Endothelial cell of umbilical vein (primary cell): ENCODE results near the gene ZKSCAN3. TPM values are rescaled to one million over a fixed set of nuclear protein-coding genes. Genes with fewer than 3 reads are reported as not detected.
"Not testable (repeated sequence)": the region's sequence is repeated elsewhere in the genome, so short reads cannot be mapped to it uniquely, and the experiment has no call there.

Source experiments
- BruUV-seq: library from RNA; stranded (reverse); fragments of 400-500 nt; replicated peaks from 2 replicates; lab custom pipeline; 2021; lab: Mats Ljungman, UMichigan
- CTCF ChIA-PET: fragments of 300-600, 350-600 bp; sonication (Branson Sonifier 250); formaldehyde crosslinking; loops from one replicate; lab custom pipeline; 2021; ENCODE audit warnings: antibody characterized with exemption, inconsistent platforms; lab: Charles Lee
- POLR2A ChIA-PET: fragments of 300-600, 350-600 bp; sonication (Branson Sonifier 250); formaldehyde crosslinking; loops from one replicate; lab custom pipeline; 2021; ENCODE audit warnings: antibody characterized with exemption, inconsistent platforms; lab: Charles Lee
- DNase-seq: peaks from one replicate; pipeline ENCODE4 v3.0.0-alpha.2; 2011; ENCODE audit warnings: low read depth, low spot score
- FAIRE-seq: peaks from 2 replicates; lab custom pipeline; 2011; peaks lifted over from hg19 to GRCh38; lab: Jason Lieb, UNC
- H2AFZ ChIP-seq: 2 replicates; pipeline ENCODE4 v1.6.0; 2012; ENCODE audit warnings: low read depth, low read length, control low read depth, inconsistent platforms
- H3K27ac ChIP-seq: 2 replicates; pipeline ENCODE4 v1.5.1; 2011; ENCODE audit warnings: low read depth, mild to moderate bottlenecking, control low read depth, low read length, moderate library complexity; ENCODE audit not compliant: insufficient read depth
- H3K27me3 ChIP-seq, 2 experiments: 2 replicates each; pipeline versions ENCODE4 v1.6.0 to v1.6.1; 2011; ENCODE audit warnings: low read length in 2 of 2, mixed read lengths in 1 of 2; ENCODE audit not compliant: control insufficient read depth in 2 of 2, insufficient read depth in 2 of 2
- H3K36me3 ChIP-seq, 2 experiments: 2 replicates in 1 of 2; 3 replicates in 1 of 2; pipeline ENCODE4 v1.5.1; 2011; ENCODE audit warnings: low read length in 2 of 2, mild to moderate bottlenecking in 1 of 2, moderate library complexity in 1 of 2; ENCODE audit not compliant: control insufficient read depth in 2 of 2, insufficient read depth in 2 of 2; ENCODE audit errors: extremely low read depth in 1 of 2
- H3K4me1 ChIP-seq: 3 replicates; pipeline ENCODE4 v1.5.1; 2011; ENCODE audit warnings: mild to moderate bottlenecking, low read length; ENCODE audit not compliant: control insufficient read depth, insufficient read depth; ENCODE audit errors: extremely low read depth
- H3K4me2 ChIP-seq: 2 replicates; pipeline ENCODE4 v1.6.1; 2011; ENCODE audit warnings: low read length, control low read depth, mixed read lengths; ENCODE audit not compliant: insufficient read depth
- H3K4me3 ChIP-seq, 3 experiments: fragments of 200-600 bp in 1 of 3; sonication (generic), shearing (Covaris generic) in 1 of 3; replicated peaks in 1 of 3; 2 replicates each; pipeline ENCODE4 v1.5.1; 2011 to 2016; ENCODE audit warnings: control low read depth in 3 of 3, low read length in 3 of 3, mild to moderate bottlenecking in 2 of 3, inconsistent platforms in 1 of 3, low read depth in 1 of 3, moderate library complexity in 1 of 3; ENCODE audit not compliant: insufficient read depth in 1 of 3
- H3K79me2 ChIP-seq: 2 replicates; pipeline ENCODE4 v1.6.0; 2012; ENCODE audit warnings: low read length, inconsistent platforms; ENCODE audit not compliant: control insufficient read depth, insufficient read depth
- H3K9ac ChIP-seq: replicated peaks from 2 replicates; pipeline ENCODE3; 2011; ENCODE audit warnings: low read length, control low read depth; ENCODE audit not compliant: insufficient read depth; ENCODE audit errors: extremely low read depth
- H3K9me1 ChIP-seq: replicated peaks from 3 replicates; pipeline ENCODE4 v1.6.0; 2011; ENCODE audit warnings: mild to moderate bottlenecking, low read length; ENCODE audit not compliant: control insufficient read depth, insufficient read depth; ENCODE audit errors: extremely low read depth
- H3K9me3 ChIP-seq: replicated peaks from 2 replicates; pipeline ENCODE4 v1.5.1; 2012; ENCODE audit warnings: low read length, inconsistent platforms; ENCODE audit not compliant: control insufficient read depth, insufficient read depth
- H4K20me1 ChIP-seq: replicated peaks from 2 replicates; pipeline ENCODE3; 2011; ENCODE audit warnings: mild to moderate bottlenecking, low read length; ENCODE audit not compliant: control insufficient read depth, insufficient read depth; ENCODE audit errors: extremely low read depth
- CTCF ChIP-seq, 2 donors: IDR thresholded peaks; 1 replicate in 1 of 2; 2 replicates in 1 of 2; pipeline ENCODE4 v1.5.1; 2011; ENCODE audit warnings: low read length in 2 of 2, mild to moderate bottlenecking in 2 of 2, moderate library complexity in 2 of 2, control low read depth in 1 of 2, inconsistent platforms in 1 of 2, low read depth in 1 of 2; ENCODE audit not compliant: insufficient read depth in 1 of 2; ENCODE audit errors: extremely low read depth in 1 of 2
- EZH2 ChIP-seq: IDR thresholded peaks from 2 replicates; pipeline ENCODE4 v1.6.1; 2012; ENCODE audit warnings: borderline replicate concordance, low read depth, mild to moderate bottlenecking, moderate library complexity, low read length, inconsistent platforms; ENCODE audit not compliant: severe bottlenecking
- FOS ChIP-seq: IDR thresholded peaks from 2 replicates; pipeline ENCODE4 v1.6.1; 2011; ENCODE audit warnings: mild to moderate bottlenecking, low read length, moderate library complexity, borderline replicate concordance; ENCODE audit not compliant: insufficient read depth
- GATA2 ChIP-seq: IDR thresholded peaks from 2 replicates; pipeline ENCODE4 v1.7.0; 2011; ENCODE audit warnings: low read depth, mild to moderate bottlenecking, moderate library complexity, mixed read lengths, low read length; ENCODE audit not compliant: insufficient read length, insufficient read depth
- JUN ChIP-seq: IDR thresholded peaks from 2 replicates; pipeline ENCODE4 v1.6.1; 2011; ENCODE audit warnings: borderline replicate concordance, low read depth; ENCODE audit not compliant: insufficient read length, insufficient read depth
- MAX ChIP-seq: IDR thresholded peaks from 2 replicates; pipeline ENCODE4 v1.6.1; 2011; ENCODE audit not compliant: insufficient read depth, insufficient read length
- MYC ChIP-seq: IDR thresholded peaks from one replicate; pipeline ENCODE4 v1.6.1; 2011; ENCODE audit warnings: mild to moderate bottlenecking, low read depth, low read length
- POLR2A ChIP-seq: IDR thresholded peaks from 2 replicates; pipeline ENCODE4 v1.6.1; 2012; ENCODE audit warnings: low read depth, mild to moderate bottlenecking, control low read depth, low read length
- POLR2AphosphoS5 ChIP-seq: IDR thresholded peaks from 2 replicates; pipeline ENCODE4 v1.6.1; 2012; ENCODE audit warnings: low read depth, mild to moderate bottlenecking, control low read depth, low read length, moderate library complexity; ENCODE audit not compliant: insufficient read depth
- dilution Hi-C: fragments of 300-500 bp; cut with MboI; formaldehyde crosslinking; loops from one replicate; pipeline ENCODE4 v1.15.0; 2019; ENCODE audit warnings: low sequenced_read_pairs; ENCODE audit not compliant: extremely low pct_ligation_motif_present
- intact Hi-C: fragments of 100-400 bp; cut with micrococcal nuclease; formaldehyde crosslinking; loops from one replicate; pipeline ENCODE4 v1.10.0; 2022
- polyA plus RNA-seq, 4 experiments: library from polyadenylated mRNA; depleted of rRNA in 3 of 4; stranded (reverse) in 3 of 4; unstranded in 1 of 4; fragments of >200 nt; gene quantifications; 2 replicates each; pipeline versions ENCODE4 v1.2.1 to v1.2.3, GENCODE V29; 2011 to 2012; ENCODE audit warnings: missing spikeins in 1 of 4
- total RNA-seq: library from RNA; stranded (reverse); gene quantifications from 2 replicates; pipeline ENCODE4 v1.2.3, GENCODE V29; 2021

The ZKSCAN3 gene
- total and polyA plus RNA-seq, 2 donors (not counting 3 experiments of a cell fraction or from before 2014, with no cell fraction given): 2.5 to 6.9 TPM

- Histone ChIP-seq H3K27ac (no peak overlapping the region), H3K4me1 (no peaks in the 10 kb centered on the region), H3K9ac (no peak overlapping the region), H3K36me3 (no peaks in the 10 kb centered on the region), H3K9me3 (no peaks in the 10 kb centered on the region), H2AFZ (no peak overlapping the region), H3K4me2 (no peak overlapping the region), H3K27me3 (no peaks in the 10 kb centered on the region), H3K79me2 (no peaks in the 10 kb centered on the region), H4K20me1 (no peaks in the 10 kb centered on the region), H3K9me1 (no peaks in the 10 kb centered on the region), H3K4me3 (no peak overlapping the region)
- TF ChIP-seq GATA2 (no peak), POLR2AphosphoS5 (no peak), MYC (no peak), JUN (no peak), FOS (no peak), EZH2 (no peak), MAX (no peak), POLR2A (no peak), CTCF (IDR thresholded peaks at IDR 0.05; ENCODE audit: extremely low read depth in 1 of 2, insufficient read depth in 1 of 2, low read depth in 1 of 2, low read length in 2 of 2) (no peak)
- dilution Hi-C loops (no loop called here), intact Hi-C loops (no loop called here)
- POLR2A ChIA-PET: no interaction called here
- no TSS peak for BruUV-seq
- no peak for DNase-seq
- CTCF ChIA-PET: no interaction called here
- no peak for FAIRE-seq
These were observed 46.2 kb upstream of the ZKSCAN3 start for GRCh38 chr6:28303570-28303969.

- CTCF ChIA-PET, H3K4me1 ChIP-seq, H3K36me3 ChIP-seq, H2AFZ ChIP-seq, H3K4me3 ChIP-seq, H3K79me2 ChIP-seq, dilution Hi-C loops, POLR2A ChIA-PET, H3K9ac ChIP-seq, H4K20me1 ChIP-seq, BruUV-seq, H3K9me3 ChIP-seq, H3K27me3 ChIP-seq, FAIRE-seq, intact Hi-C loops, H3K27ac ChIP-seq, H3K4me2 ChIP-seq, H3K9me1 ChIP-seq, DNase-seq: not testable (repeated sequence)
These were observed 43.4 kb upstream of the ZKSCAN3 start for GRCh38 chr6:28306363-28306762.
